Mammary epithelial cell (primary cell): ENCODE data around the gene MAP3K5.

Experiments
- CTCF ChIP-seq, 2 donors: IDR thresholded peaks in 1 of 2; conservative IDR thresholded peaks in 1 of 2; 2 replicates each; pipeline ENCODE4 v1.5.1; 2011 to 2012; ENCODE audit warnings: inconsistent platforms in 2 of 2, low read length in 2 of 2, mild to moderate bottlenecking in 2 of 2, control low read depth in 1 of 2, low read depth in 1 of 2; ENCODE audit not compliant: insufficient read depth in 1 of 2; ENCODE audit errors: extremely low read depth in 1 of 2
- EZH2 ChIP-seq: IDR thresholded peaks from 2 replicates; pipeline ENCODE4 v1.6.1; 2012; ENCODE audit warnings: low read length, inconsistent platforms, borderline replicate concordance

- TF ChIP-seq CTCF (conservative IDR thresholded peaks at IDR 0.05 in 1 of 2, IDR thresholded peaks at IDR 0.05 in 1 of 2; ENCODE audit: extremely low read depth in 1 of 2, insufficient read depth in 1 of 2, low read depth in 1 of 2, low read length in 2 of 2), result no peak
- no peak for TF ChIP-seq EZH2
These were observed 39.7 kb downstream of the MAP3K5 start for GRCh38 chr6:136752554-136752953.
